OCI-LY1 (cell line): Measurements from ENCODE around the gene IGSF9B.

ENCODE experiments used
- H2AFZ ChIP-seq: fragments of 200-600 bp; sonication (generic), shearing (Covaris generic); 2 replicates; pipeline ENCODE4 v1.6.0; 2014; ENCODE audit warnings: antibody characterized with exemption, mild to moderate bottlenecking, low read length
- H3F3A ChIP-seq: fragments of 200-600 bp; sonication (generic), shearing (Covaris generic); 2 replicates; pipeline ENCODE4 v1.6.0; 2014; ENCODE audit warnings: mild to moderate bottlenecking, antibody characterized with exemption, low read length, moderate library complexity; ENCODE audit not compliant: insufficient read depth
- H3K27ac ChIP-seq: fragments of 200-600 bp; sonication (generic); 2 replicates; pipeline ENCODE4 v1.5.1; 2014; ENCODE audit warnings: low read length, mixed run types, mild to moderate bottlenecking, low read depth; ENCODE audit not compliant: poor library complexity, severe bottlenecking
- H3K27me3 ChIP-seq: fragments of 200-600 bp; sonication (generic); 2 replicates; pipeline ENCODE4 v1.6.0; 2014; ENCODE audit warnings: antibody characterized with exemption, mild to moderate bottlenecking, low read length, moderate library complexity; ENCODE audit not compliant: insufficient read depth
- H3K36me3 ChIP-seq: fragments of 200-600 bp; sonication (generic); 2 replicates; pipeline ENCODE4 v1.6.1; 2014; ENCODE audit warnings: mild to moderate bottlenecking, antibody characterized with exemption, low read length, moderate library complexity, mixed read lengths; ENCODE audit not compliant: insufficient read depth
- H3K4me1 ChIP-seq: fragments of 200-600 bp; sonication (generic); 2 replicates; pipeline ENCODE4 v1.5.1; 2014; ENCODE audit warnings: mild to moderate bottlenecking, low read length, moderate library complexity; ENCODE audit not compliant: insufficient read depth, severe bottlenecking
- H3K4me2 ChIP-seq: fragments of 200-600 bp; sonication (generic), shearing (Covaris generic); 2 replicates; pipeline ENCODE4 v1.6.1; 2014; ENCODE audit warnings: low read length
- H3K4me3 ChIP-seq: fragments of 200-600 bp; sonication (generic); 2 replicates; pipeline ENCODE4 v1.5.1; 2014; ENCODE audit warnings: low read length, low read depth, mild to moderate bottlenecking, mixed read lengths; ENCODE audit not compliant: poor library complexity, severe bottlenecking
- H3K79me2 ChIP-seq: fragments of 200-600 bp; shearing (Covaris generic); 2 replicates; pipeline ENCODE4 v1.6.1; 2016; ENCODE audit warnings: mixed run types, low read length, mixed read lengths; ENCODE audit not compliant: insufficient read depth
- H3K9ac ChIP-seq: fragments of 200-600 bp; sonication (generic), shearing (Covaris generic); 2 replicates; pipeline ENCODE4 v1.6.1; 2014; ENCODE audit warnings: mild to moderate bottlenecking, low read length, mixed read lengths
- H3K9me2 ChIP-seq: fragments of 200-600 bp; sonication (generic), shearing (Covaris generic); 2 replicates; pipeline ENCODE4 v1.6.1; 2014; ENCODE audit warnings: low read depth, mild to moderate bottlenecking, low read length, mixed read lengths
- H3K9me3 ChIP-seq: fragments of 200-600 bp; shearing (Covaris generic); 2 replicates; pipeline ENCODE4 v1.6.1; 2014; ENCODE audit warnings: low read length, mixed read lengths
- H4K20me1 ChIP-seq: fragments of 200-600 bp; sonication (generic), shearing (Covaris generic); 2 replicates; pipeline ENCODE4 v1.6.0; 2016; ENCODE audit warnings: mild to moderate bottlenecking, low read length; ENCODE audit not compliant: insufficient read depth
- EZH2 ChIP-seq: fragments of 200-600 bp; sonication (generic), shearing (Covaris generic); IDR thresholded peaks from 2 replicates; pipeline ENCODE4 v1.8.0; 2017; ENCODE audit warnings: borderline replicate concordance, mixed run types, mild to moderate bottlenecking, antibody characterized with exemption, low read length, moderate library complexity, mixed read lengths
- TF ChIP-seq, protein P1 (sequence below): fragments of 200-600 bp; sonication (generic), shearing (Covaris generic); IDR thresholded peaks from 2 replicates; pipeline ENCODE4 v1.5.1; 2017; ENCODE audit warnings: mild to moderate bottlenecking, antibody characterized with exemption, low read length, moderate library complexity, mixed read lengths

The IGSF9B gene

GRCh38 chr11:133950874-133951326, 5.9 kb downstream of the IGSF9B start:
- Histone ChIP-seq H3K4me2 (no peak overlapping the region), H4K20me1 (no peaks in the 10 kb centered on the region), H3K9me3 (no peaks in the 10 kb centered on the region), H3K4me1 (no peaks in the 10 kb centered on the region), H3K9me2 (no peaks in the 10 kb centered on the region), H3K27me3 (no peaks in the 10 kb centered on the region), H3F3A (no peaks in the 10 kb centered on the region), H3K27ac (no peak overlapping the region), H3K36me3 (no peaks in the 10 kb centered on the region), H3K4me3 (no peak overlapping the region), H3K9ac (no peak overlapping the region), H3K79me2 (no peaks in the 10 kb centered on the region), H2AFZ (no peak overlapping the region)
- TF ChIP-seq, protein P1, sequence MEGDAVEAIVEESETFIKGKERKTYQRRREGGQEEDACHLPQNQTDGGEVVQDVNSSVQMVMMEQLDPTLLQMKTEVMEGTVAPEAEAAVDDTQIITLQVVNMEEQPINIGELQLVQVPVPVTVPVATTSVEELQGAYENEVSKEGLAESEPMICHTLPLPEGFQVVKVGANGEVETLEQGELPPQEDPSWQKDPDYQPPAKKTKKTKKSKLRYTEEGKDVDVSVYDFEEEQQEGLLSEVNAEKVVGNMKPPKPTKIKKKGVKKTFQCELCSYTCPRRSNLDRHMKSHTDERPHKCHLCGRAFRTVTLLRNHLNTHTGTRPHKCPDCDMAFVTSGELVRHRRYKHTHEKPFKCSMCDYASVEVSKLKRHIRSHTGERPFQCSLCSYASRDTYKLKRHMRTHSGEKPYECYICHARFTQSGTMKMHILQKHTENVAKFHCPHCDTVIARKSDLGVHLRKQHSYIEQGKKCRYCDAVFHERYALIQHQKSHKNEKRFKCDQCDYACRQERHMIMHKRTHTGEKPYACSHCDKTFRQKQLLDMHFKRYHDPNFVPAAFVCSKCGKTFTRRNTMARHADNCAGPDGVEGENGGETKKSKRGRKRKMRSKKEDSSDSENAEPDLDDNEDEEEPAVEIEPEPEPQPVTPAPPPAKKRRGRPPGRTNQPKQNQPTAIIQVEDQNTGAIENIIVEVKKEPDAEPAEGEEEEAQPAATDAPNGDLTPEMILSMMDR = no peak
- no peak for TF ChIP-seq EZH2

DNA sequence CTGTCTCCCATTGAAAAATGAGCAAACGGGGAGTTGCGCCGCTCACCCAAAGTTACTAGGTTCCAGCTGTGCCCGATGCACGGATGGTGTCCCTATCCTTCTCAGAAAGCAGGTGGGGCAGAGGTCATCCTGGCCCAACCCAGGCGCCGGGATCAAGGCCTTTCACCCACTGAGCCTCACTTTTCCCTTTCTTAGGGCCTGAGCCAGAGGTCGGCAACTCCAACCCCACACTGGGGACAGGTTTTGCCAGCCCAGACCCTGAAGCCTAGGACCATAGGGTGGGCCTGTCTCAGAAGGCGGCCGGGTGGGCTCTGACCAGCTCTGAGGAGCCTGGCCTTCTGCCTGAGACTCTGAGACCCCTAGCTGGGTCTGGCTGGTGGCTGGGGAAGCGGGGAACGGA, 6.3 kb downstream of the IGSF9B start:
- Histone ChIP-seq H3K9me3 (no peaks in the 10 kb centered on the region), H3K9me2 (no peaks in the 10 kb centered on the region), H3K36me3 (no peaks in the 10 kb centered on the region), H3K27ac (no peak overlapping the region), H3K9ac (no peak overlapping the region), H3K27me3 (no peaks in the 10 kb centered on the region), H3K4me3 (no peak overlapping the region), H3K79me2 (no peaks in the 10 kb centered on the region), H4K20me1 (no peaks in the 10 kb centered on the region), H3K4me2 (no peak overlapping the region), H3K4me1 (no peaks in the 10 kb centered on the region), H2AFZ (no peak overlapping the region), H3F3A (no peaks in the 10 kb centered on the region)
- TF ChIP-seq, protein P1 = no peak
- no peak for TF ChIP-seq EZH2

DNA sequence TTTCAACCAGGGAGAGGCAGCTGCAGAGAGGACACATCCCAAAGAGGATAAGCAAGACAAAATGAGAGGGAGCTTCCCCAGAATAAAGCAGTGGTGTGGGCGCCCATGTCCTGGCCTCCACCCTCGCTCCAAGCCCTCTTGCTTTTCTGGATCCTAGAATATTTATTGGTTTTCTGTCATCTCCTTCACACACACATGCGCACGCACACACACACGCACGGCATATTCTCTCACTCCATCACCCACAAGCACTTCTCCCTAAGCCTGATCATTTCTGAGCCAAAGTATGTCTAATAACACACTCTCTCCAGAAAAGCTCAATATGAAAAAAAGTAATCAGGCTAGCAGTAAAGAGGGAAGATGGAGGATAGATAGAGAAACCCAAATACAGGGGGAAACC, 7.6 kb downstream of the IGSF9B start:
- Histone ChIP-seq H3K9ac (no peak overlapping the region), H3K4me2 (no peak overlapping the region), H3K27ac (no peak overlapping the region), H3K4me3 (no peak overlapping the region), H4K20me1 (no peaks in the 10 kb centered on the region), H3K36me3 (no peaks in the 10 kb centered on the region), H3K79me2 (no peaks in the 10 kb centered on the region), H3K4me1 (no peaks in the 10 kb centered on the region), H3K9me3 (no peaks in the 10 kb centered on the region), H3K9me2 (no peaks in the 10 kb centered on the region), H2AFZ (no peak overlapping the region), H3K27me3 (no peaks in the 10 kb centered on the region), H3F3A (no peaks in the 10 kb centered on the region)
- no peak for TF ChIP-seq EZH2
- TF ChIP-seq, protein P1 = no peak
